MCF 10A (cell line): Measurements from ENCODE around the gene NOC2L. TPM values are rescaled to one million over a fixed set of nuclear protein-coding genes. Genes with fewer than 3 reads are reported as not detected.

Experiments
- BruUV-seq: library from RNA; stranded (reverse); fragments of 400-500 nt; replicated peaks from 2 replicates; lab custom pipeline; 2021; lab: Mats Ljungman, UMichigan
- CTCF ChIA-PET: fragments of 300-600 bp; sonication (Branson Sonifier 250); formaldehyde crosslinking; extraction: SDS; loops from one replicate; lab custom pipeline; 2021; ENCODE audit warnings: antibody characterized with exemption, inconsistent platforms; lab: Yijun Ruan, JAX
- POLR2A ChIA-PET: fragments of 300-600, 350-650 bp; sonication (Branson Sonifier 250); formaldehyde crosslinking; extraction: SDS; loops from one replicate; lab custom pipeline; 2020; ENCODE audit warnings: antibody characterized with exemption, inconsistent platforms; lab: Yijun Ruan, JAX
- DNase-seq: peaks from one replicate; pipeline ENCODE4 v3.0.0-alpha.2; 2018; ENCODE audit not compliant: unreplicated experiment
- H3K27ac Mint-ChIP-seq: one replicate; pipeline ENCODE4 v1.8.0; 2022; ENCODE audit warnings: mild to moderate bottlenecking, low read depth, mixed read lengths; ENCODE audit not compliant: unreplicated experiment
- H3K27me3 Mint-ChIP-seq: one replicate; pipeline ENCODE4 v1.8.0; 2022; ENCODE audit warnings: mixed read lengths; ENCODE audit not compliant: insufficient read depth, unreplicated experiment
- H3K36me3 Mint-ChIP-seq: one replicate; pipeline ENCODE4 v1.8.0; 2022; ENCODE audit warnings: mild to moderate bottlenecking, moderate library complexity, mixed read lengths; ENCODE audit not compliant: insufficient read depth, unreplicated experiment
- H3K4me1 Mint-ChIP-seq: one replicate; pipeline ENCODE4 v1.8.0; 2022; ENCODE audit warnings: mixed read lengths; ENCODE audit not compliant: insufficient read depth, unreplicated experiment
- H3K4me3 Mint-ChIP-seq: one replicate; pipeline ENCODE4 v1.8.0; 2022; ENCODE audit warnings: mild to moderate bottlenecking, moderate library complexity, mixed read lengths; ENCODE audit not compliant: unreplicated experiment
- H3K9me3 Mint-ChIP-seq: one replicate; pipeline ENCODE4 v1.8.0; 2022; ENCODE audit warnings: mixed read lengths; ENCODE audit not compliant: unreplicated experiment
- intact Hi-C: fragments of 100-400 bp; cut with micrococcal nuclease; formaldehyde crosslinking; loops from 2 replicates; pipeline ENCODE4 v1.14.1; 2022
- total RNA-seq: library from RNA; stranded (reverse); gene quantifications from 2 replicates; pipeline ENCODE4 v1.2.3, GENCODE V29; 2022
- TF ChIP-seq, protein P1 (sequence below): fragments of 200-600 bp; IDR thresholded peaks from one replicate; pipeline ENCODE4 v1.8.0; 2022; ENCODE audit warnings: antibody characterized with exemption, mild to moderate bottlenecking; ENCODE audit not compliant: unreplicated experiment

The NOC2L gene
- total RNA-seq, 1 experiment from 2014 or later = 136 TPM

GRCh38 chr1:998995-999724, 40.1 kb upstream of the NOC2L start:
- H3K27me3 Mint-ChIP-seq = no peaks in the 10 kb centered on the region
- TF ChIP-seq, protein P1, sequence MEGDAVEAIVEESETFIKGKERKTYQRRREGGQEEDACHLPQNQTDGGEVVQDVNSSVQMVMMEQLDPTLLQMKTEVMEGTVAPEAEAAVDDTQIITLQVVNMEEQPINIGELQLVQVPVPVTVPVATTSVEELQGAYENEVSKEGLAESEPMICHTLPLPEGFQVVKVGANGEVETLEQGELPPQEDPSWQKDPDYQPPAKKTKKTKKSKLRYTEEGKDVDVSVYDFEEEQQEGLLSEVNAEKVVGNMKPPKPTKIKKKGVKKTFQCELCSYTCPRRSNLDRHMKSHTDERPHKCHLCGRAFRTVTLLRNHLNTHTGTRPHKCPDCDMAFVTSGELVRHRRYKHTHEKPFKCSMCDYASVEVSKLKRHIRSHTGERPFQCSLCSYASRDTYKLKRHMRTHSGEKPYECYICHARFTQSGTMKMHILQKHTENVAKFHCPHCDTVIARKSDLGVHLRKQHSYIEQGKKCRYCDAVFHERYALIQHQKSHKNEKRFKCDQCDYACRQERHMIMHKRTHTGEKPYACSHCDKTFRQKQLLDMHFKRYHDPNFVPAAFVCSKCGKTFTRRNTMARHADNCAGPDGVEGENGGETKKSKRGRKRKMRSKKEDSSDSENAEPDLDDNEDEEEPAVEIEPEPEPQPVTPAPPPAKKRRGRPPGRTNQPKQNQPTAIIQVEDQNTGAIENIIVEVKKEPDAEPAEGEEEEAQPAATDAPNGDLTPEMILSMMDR = peak; percentile 8
- no peaks in the 10 kb centered on the region for H3K36me3 Mint-ChIP-seq
- CTCF ChIA-PET = interaction anchor here (0.5 to 0.9 kb wide), 3 partner anchors 14 to 47 kb away, joined by 3 to 7 read pairs (median 4); no protein-coding TSS in a partner anchor
- BruUV-seq = TSS peak; percentile 58
- intact Hi-C loops = no loop called here
- POLR2A ChIA-PET = interaction anchor here (0.8 to 1.4 kb wide), 3 partner anchors 12 to 65 kb away, joined by 3 to 5 read pairs (median 4); partner anchors contain the start of gene ISG15
- no peaks in the 10 kb centered on the region for H3K9me3 Mint-ChIP-seq
- H3K4me1 Mint-ChIP-seq = peaks cover 13% of the 10 kb centered on the region
- peak overlapping the region; percentile 82 for H3K4me3 Mint-ChIP-seq
- no peak overlapping the region for H3K27ac Mint-ChIP-seq
- peak; percentile 38 for DNase-seq

GRCh38 chr1:998745-998994, 39.6 kb upstream of the NOC2L start:
- ChIA-PET POLR2A (interaction anchor here (1.1 kb wide), 1 partner anchor 12 kb away, joined by 3 read pairs; no protein-coding TSS in a partner anchor), CTCF (interaction anchor here (0.7 to 0.9 kb wide), 2 partner anchors 14 to 16 kb away, joined by 3 to 7 read pairs; no protein-coding TSS in a partner anchor)
- intact Hi-C loops = no loop called here
- H3K9me3 Mint-ChIP-seq = no peaks in the 10 kb centered on the region
- H3K4me1 Mint-ChIP-seq = peaks cover 13% of the 10 kb centered on the region
- no peaks in the 10 kb centered on the region for H3K36me3 Mint-ChIP-seq
- H3K27ac Mint-ChIP-seq = no peak overlapping the region
- no TSS peak for BruUV-seq
- TF ChIP-seq, protein P1 = no peak
- DNase-seq = no peak
- H3K27me3 Mint-ChIP-seq = no peaks in the 10 kb centered on the region
- peak overlapping the region; percentile 82 for H3K4me3 Mint-ChIP-seq

DNA sequence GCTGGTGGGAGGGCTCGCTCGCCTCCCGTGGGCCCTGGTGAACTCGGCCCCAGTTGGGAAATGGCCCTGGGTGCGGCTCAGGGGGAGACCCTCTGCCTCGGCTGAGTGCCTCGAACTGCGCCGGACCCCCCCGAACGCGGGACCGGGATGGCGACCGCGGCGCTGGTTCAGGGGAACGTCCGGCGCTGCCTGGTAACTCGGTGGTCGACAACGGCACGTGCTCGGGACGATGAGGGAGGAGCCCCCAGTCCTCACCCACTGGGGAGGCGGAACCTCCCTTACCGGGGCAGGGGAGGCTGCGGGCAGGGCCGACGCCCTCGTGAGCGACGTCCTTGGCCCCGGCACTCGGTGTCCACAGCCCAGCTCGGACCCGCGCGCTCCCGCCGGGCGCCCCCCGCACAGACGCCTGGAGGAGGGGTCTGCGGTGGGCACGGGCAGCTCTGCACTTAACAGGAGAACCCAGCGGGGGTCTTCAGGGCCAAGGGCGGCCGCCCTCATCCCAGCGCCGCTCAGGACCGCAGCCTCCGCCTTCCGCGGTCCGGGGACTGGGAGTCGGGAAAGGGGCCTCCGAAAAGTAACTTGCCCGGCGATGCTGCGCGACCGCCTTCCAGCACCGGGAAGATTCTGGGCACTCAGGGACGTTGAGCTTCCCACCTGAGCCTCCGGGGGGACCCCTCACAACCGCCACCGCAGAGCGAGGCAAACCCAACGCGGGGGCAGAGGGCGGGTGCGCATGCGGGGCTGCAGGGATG, 39.1 kb upstream of the NOC2L start:
- Mint-ChIP-seq H3K27me3 (no peaks in the 10 kb centered on the region), H3K9me3 (no peaks in the 10 kb centered on the region), H3K27ac (no peak overlapping the region), H3K36me3 (no peaks in the 10 kb centered on the region), H3K4me3 (peak overlapping the region; percentile 82), H3K4me1 (peaks cover 13% of the 10 kb centered on the region)
- ChIA-PET CTCF (interaction anchor here (0.6 to 0.7 kb wide), 2 partner anchors 13 to 370 kb away, joined by 3 to 7 read pairs; no protein-coding TSS in a partner anchor), POLR2A (interaction anchor here (1.1 kb wide), 1 partner anchor 13 kb away, joined by 3 read pairs; no protein-coding TSS in a partner anchor)
- TF ChIP-seq, protein P1 = no peak
- DNase-seq = no peak
- intact Hi-C loops = no loop called here
- no TSS peak for BruUV-seq

- Mint-ChIP-seq H3K4me3 (no peak overlapping the region), H3K27ac (no peak overlapping the region), H3K36me3 (no peaks in the 10 kb centered on the region), H3K9me3 (peaks cover 1% of the 10 kb centered on the region), H3K4me1 (peaks cover 13% of the 10 kb centered on the region), H3K27me3 (no peaks in the 10 kb centered on the region)
- TF ChIP-seq, protein P1 = no peak
- no peak for DNase-seq
- BruUV-seq = no TSS peak
- intact Hi-C loops = no loop called here
- ChIA-PET CTCF (interaction anchor here (0.6 to 1.1 kb wide), 2 partner anchors 13 to 371 kb away, joined by 3 to 5 read pairs; no protein-coding TSS in a partner anchor), POLR2A (interaction anchor here (0.6 kb wide), 1 partner anchor 31 kb away, joined by 3 read pairs; the partner anchor contains the start of gene PLEKHN1)
Observed at GRCh38 chr1:997713-997992, 38.6 kb upstream of the NOC2L start.
